SU-DHL-6 (cell line): ENCODE data around the gene HOXD10.

Source experiments
- H2AFZ ChIP-seq: fragments of 200-600 bp; sonication (generic); 2 replicates; pipeline ENCODE4 v1.6.1; 2014; ENCODE audit warnings: low read depth, mild to moderate bottlenecking, moderate library complexity, mixed read lengths, antibody characterized with exemption, low read length; ENCODE audit not compliant: severe bottlenecking
- H3F3A ChIP-seq: fragments of 200-600 bp; shearing (Covaris generic); 2 replicates; pipeline ENCODE4 v1.6.0; 2016; ENCODE audit warnings: antibody characterized with exemption, mild to moderate bottlenecking; ENCODE audit not compliant: insufficient read depth
- H3K27ac ChIP-seq: fragments of 200-600 bp; sonication (generic); 2 replicates; pipeline ENCODE4 v1.5.1; 2016; ENCODE audit warnings: low read depth, mild to moderate bottlenecking, low read length, moderate library complexity, mixed read lengths
- H3K27me3 ChIP-seq: fragments of 200-600 bp; sonication (generic), shearing (Covaris generic); 2 replicates; pipeline ENCODE4 v1.6.0; 2014; ENCODE audit warnings: mild to moderate bottlenecking, low read length
- H3K36me3 ChIP-seq: fragments of 200-600 bp; sonication (generic); 2 replicates; pipeline ENCODE4 v1.6.1; 2014; ENCODE audit warnings: mild to moderate bottlenecking, low read length, mixed read lengths
- H3K4me2 ChIP-seq: fragments of 300-600, 200-600 bp; shearing (Covaris generic), sonication (generic); 2 replicates; pipeline ENCODE4 v1.6.0; 2014; ENCODE audit warnings: low read length, low read depth, mild to moderate bottlenecking; ENCODE audit not compliant: poor library complexity, severe bottlenecking
- H3K4me3 ChIP-seq: fragments of 200-600 bp; sonication (generic); 2 replicates; pipeline ENCODE4 v1.5.1; 2014; ENCODE audit warnings: antibody characterized with exemption, low read length, mild to moderate bottlenecking, mixed read lengths; ENCODE audit not compliant: insufficient read depth, poor library complexity, severe bottlenecking
- H3K79me2 ChIP-seq: fragments of 200-600 bp; sonication (generic); 2 replicates; pipeline ENCODE4 v1.6.1; 2014; ENCODE audit warnings: mild to moderate bottlenecking, low read length, moderate library complexity; ENCODE audit not compliant: insufficient read depth
- H3K9ac ChIP-seq: fragments of 200-600 bp; sonication (generic); 2 replicates; pipeline ENCODE4 v1.7.0; 2014; ENCODE audit warnings: mild to moderate bottlenecking, low read length
- H3K9me2 ChIP-seq: fragments of 200-600 bp; sonication (generic); replicated peaks from 2 replicates; pipeline ENCODE4 v1.6.1; 2014; ENCODE audit warnings: low read length; ENCODE audit not compliant: insufficient read depth
- H3K9me3 ChIP-seq: fragments of 200-600 bp; sonication (generic); 2 replicates; pipeline ENCODE4 v1.6.1; 2014; ENCODE audit warnings: low read length, mixed read lengths; ENCODE audit not compliant: insufficient read depth
- H4K20me1 ChIP-seq: fragments of 200-600 bp; sonication (generic); 2 replicates; pipeline ENCODE4 v1.6.1; 2014; ENCODE audit warnings: low read depth, mild to moderate bottlenecking, antibody characterized with exemption, low read length, moderate library complexity, mixed read lengths
- EZH2phosphoT487 ChIP-seq: fragments of 200-600 bp; sonication (generic), shearing (Covaris generic); conservative IDR thresholded peaks from 2 replicates; pipeline ENCODE4 v1.6.1; 2018; ENCODE audit warnings: mild to moderate bottlenecking, antibody characterized with exemption, low read length, moderate library complexity, mixed read lengths
- TF ChIP-seq, protein P1 (sequence below): fragments of 200-600 bp; sonication (generic); IDR thresholded peaks from one replicate; pipeline ENCODE4 v1.5.1; 2017; ENCODE audit warnings: antibody characterized with exemption, mild to moderate bottlenecking, low read length, moderate library complexity; ENCODE audit not compliant: insufficient read depth, poor library complexity, severe bottlenecking

HOXD10 gene

DNA sequence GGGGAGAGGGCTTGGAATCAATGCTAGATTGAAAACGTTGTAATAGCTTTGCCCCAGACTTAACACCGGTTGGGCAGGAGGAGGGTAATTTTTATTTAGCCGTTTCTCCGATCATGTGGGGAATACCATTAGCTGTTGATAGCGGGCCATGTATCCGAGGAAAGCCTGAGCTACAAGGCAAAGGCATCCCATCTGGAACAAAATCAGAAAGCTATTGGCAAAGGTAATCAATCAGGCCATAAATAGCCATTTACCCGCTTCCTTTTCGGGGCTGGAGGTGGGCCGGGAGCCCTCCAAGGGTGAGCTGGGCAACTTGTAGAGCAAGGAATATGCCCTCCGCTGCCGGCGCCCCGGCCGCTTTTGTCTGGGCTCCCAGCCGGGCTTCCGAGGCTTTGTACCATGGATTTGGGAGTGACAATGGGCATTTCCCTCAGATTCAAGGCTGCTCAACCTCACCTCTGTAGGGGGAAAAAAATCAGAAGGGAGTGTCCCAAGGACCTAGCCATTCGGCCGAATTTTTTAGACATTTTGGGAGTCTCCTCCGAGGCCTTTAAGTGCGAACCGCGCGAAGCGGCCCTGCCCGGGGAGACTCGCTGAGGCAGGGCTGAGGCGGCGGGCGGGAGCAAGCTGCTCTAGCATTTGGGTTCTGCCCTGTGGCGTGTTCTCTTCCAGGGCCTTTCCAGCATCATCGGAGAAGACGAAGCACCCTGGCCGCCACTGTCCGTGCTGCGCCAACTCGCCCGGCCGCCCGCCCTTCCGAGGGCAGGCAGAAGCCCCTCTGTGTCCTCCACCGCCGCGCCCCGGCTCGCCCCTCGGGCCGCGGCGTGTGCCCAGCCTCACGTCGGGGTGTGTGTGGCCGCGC, 4.8 kb downstream of the HOXD10 start:
- H2AFZ ChIP-seq = no peak overlapping the region
- no peak overlapping the region for H3K4me3 ChIP-seq

GRCh38 chr2:176122052-176122682, 5.6 kb downstream of the HOXD10 start:
- Histone ChIP-seq H4K20me1 (no peaks in the 10 kb centered on the region), H3F3A (no peaks in the 10 kb centered on the region), H3K9me2 (no peaks in the 10 kb centered on the region), H3K9ac (no peak overlapping the region), H3K4me2 (no peak overlapping the region), H3K36me3 (no peaks in the 10 kb centered on the region), H3K27ac (no peak overlapping the region), H3K79me2 (no peaks in the 10 kb centered on the region), H3K27me3 (no peaks in the 10 kb centered on the region), H3K9me3 (no peaks in the 10 kb centered on the region), H3K4me3 (no peak overlapping the region), H2AFZ (no peak overlapping the region)
- TF ChIP-seq, protein P1, sequence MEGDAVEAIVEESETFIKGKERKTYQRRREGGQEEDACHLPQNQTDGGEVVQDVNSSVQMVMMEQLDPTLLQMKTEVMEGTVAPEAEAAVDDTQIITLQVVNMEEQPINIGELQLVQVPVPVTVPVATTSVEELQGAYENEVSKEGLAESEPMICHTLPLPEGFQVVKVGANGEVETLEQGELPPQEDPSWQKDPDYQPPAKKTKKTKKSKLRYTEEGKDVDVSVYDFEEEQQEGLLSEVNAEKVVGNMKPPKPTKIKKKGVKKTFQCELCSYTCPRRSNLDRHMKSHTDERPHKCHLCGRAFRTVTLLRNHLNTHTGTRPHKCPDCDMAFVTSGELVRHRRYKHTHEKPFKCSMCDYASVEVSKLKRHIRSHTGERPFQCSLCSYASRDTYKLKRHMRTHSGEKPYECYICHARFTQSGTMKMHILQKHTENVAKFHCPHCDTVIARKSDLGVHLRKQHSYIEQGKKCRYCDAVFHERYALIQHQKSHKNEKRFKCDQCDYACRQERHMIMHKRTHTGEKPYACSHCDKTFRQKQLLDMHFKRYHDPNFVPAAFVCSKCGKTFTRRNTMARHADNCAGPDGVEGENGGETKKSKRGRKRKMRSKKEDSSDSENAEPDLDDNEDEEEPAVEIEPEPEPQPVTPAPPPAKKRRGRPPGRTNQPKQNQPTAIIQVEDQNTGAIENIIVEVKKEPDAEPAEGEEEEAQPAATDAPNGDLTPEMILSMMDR = no peak
- TF ChIP-seq EZH2phosphoT487 = no peak

More for the DNA sequence above, 4.8 kb downstream of the HOXD10 start:
- Histone ChIP-seq H3K79me2 (no peaks in the 10 kb centered on the region), H3K27ac (no peak overlapping the region), H4K20me1 (no peaks in the 10 kb centered on the region), H3K9me3 (no peaks in the 10 kb centered on the region), H3F3A (no peaks in the 10 kb centered on the region), H3K4me2 (no peak overlapping the region), H3K9me2 (no peaks in the 10 kb centered on the region), H3K27me3 (no peaks in the 10 kb centered on the region), H3K36me3 (no peaks in the 10 kb centered on the region), H3K9ac (no peak overlapping the region)
- no peak for TF ChIP-seq EZH2phosphoT487
- TF ChIP-seq, protein P1 = no peak

GRCh38 chr2:176122683-176123410, 6.3 kb downstream of the HOXD10 start, which contains the start of gene HOXD9:
Gene HOXD9 (plus strand): TSS chr2:176122719. CDS start chr2:176122769, 50 bp downstream.
- TF ChIP-seq, protein P1 = no peak
- TF ChIP-seq EZH2phosphoT487 = no peak
- Histone ChIP-seq H3K9me3 (no peaks in the 10 kb centered on the region), H3K9ac (no peak within 1 kb of the TSS), H2AFZ (no peak within 1 kb of the TSS), H3K36me3 (no peaks in the 10 kb centered on the region), H3K79me2 (no peaks in the 10 kb centered on the region), H3K9me2 (no peaks in the 10 kb centered on the region), H3K27me3 (no peaks in the 10 kb centered on the region), H3F3A (no peaks in the 10 kb centered on the region), H3K27ac (no peak within 1 kb of the TSS), H3K4me2 (no peak within 1 kb of the TSS), H3K4me3 (no peak within 1 kb of the TSS), H4K20me1 (no peaks in the 10 kb centered on the region)
